Neural crest cell (in vitro differentiated cells): Measurements from ENCODE around the gene SYT14. TPM values are rescaled to one million over a fixed set of nuclear protein-coding genes. Genes with fewer than 3 reads are reported as not detected.
"Not testable (repeated sequence)": the region's sequence is repeated elsewhere in the genome, so short reads cannot be mapped to it uniquely, and the experiment has no call there.

Experiments used
- DNase-seq: peaks from one replicate; pipeline ENCODE4 v3.0.0; 2021; ENCODE audit warnings: low read depth, mixed read lengths, low spot score
- H3K27ac Mint-ChIP-seq: one replicate; pipeline ENCODE4 v1.8.0; 2021; ENCODE audit warnings: mild to moderate bottlenecking, mixed read lengths; ENCODE audit not compliant: unreplicated experiment
- H3K27me3 Mint-ChIP-seq: 2 replicates; pipeline ENCODE4 v1.8.0; 2021; ENCODE audit warnings: low read depth, mild to moderate bottlenecking, mixed read lengths
- H3K36me3 Mint-ChIP-seq: 2 replicates; pipeline ENCODE4 v1.8.0; 2021; ENCODE audit warnings: low read depth, mild to moderate bottlenecking, mixed read lengths
- H3K4me1 Mint-ChIP-seq: 2 replicates; pipeline ENCODE4 v1.8.0; 2021; ENCODE audit warnings: mixed read lengths
- H3K4me3 Mint-ChIP-seq: one replicate; pipeline ENCODE4 v1.8.0; 2021; ENCODE audit warnings: mild to moderate bottlenecking, mixed read lengths
- H3K9me3 Mint-ChIP-seq: 2 replicates; pipeline ENCODE4 v1.8.0; 2021; ENCODE audit warnings: mixed read lengths
- total RNA-seq: library from RNA; stranded (reverse); gene quantifications from 2 replicates; pipeline ENCODE4 v1.2.1, GENCODE V29; 2021
- TF ChIP-seq, protein P1 (sequence below): fragments of 200-600 bp; sonication (generic); conservative IDR thresholded peaks from 2 replicates; pipeline ENCODE4 v1.5.0; 2021; ENCODE audit warnings: antibody characterized with exemption, mild to moderate bottlenecking

The SYT14 gene
- total RNA-seq, 1 donor from 2014 or later: 3.6 TPM

- TF ChIP-seq, protein P1, sequence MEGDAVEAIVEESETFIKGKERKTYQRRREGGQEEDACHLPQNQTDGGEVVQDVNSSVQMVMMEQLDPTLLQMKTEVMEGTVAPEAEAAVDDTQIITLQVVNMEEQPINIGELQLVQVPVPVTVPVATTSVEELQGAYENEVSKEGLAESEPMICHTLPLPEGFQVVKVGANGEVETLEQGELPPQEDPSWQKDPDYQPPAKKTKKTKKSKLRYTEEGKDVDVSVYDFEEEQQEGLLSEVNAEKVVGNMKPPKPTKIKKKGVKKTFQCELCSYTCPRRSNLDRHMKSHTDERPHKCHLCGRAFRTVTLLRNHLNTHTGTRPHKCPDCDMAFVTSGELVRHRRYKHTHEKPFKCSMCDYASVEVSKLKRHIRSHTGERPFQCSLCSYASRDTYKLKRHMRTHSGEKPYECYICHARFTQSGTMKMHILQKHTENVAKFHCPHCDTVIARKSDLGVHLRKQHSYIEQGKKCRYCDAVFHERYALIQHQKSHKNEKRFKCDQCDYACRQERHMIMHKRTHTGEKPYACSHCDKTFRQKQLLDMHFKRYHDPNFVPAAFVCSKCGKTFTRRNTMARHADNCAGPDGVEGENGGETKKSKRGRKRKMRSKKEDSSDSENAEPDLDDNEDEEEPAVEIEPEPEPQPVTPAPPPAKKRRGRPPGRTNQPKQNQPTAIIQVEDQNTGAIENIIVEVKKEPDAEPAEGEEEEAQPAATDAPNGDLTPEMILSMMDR: no peak
Measured at GRCh38 chr1:209895709-209896108, 42.3 kb upstream of the SYT14 start.

GRCh38 chr1:209896346-209896745 lies 41.7 kb upstream of the SYT14 start:
- TF ChIP-seq, protein P1: no peak
- no peaks in the 10 kb centered on the region for H3K36me3 Mint-ChIP-seq

More at GRCh38 chr1:209895709-209896108, 42.3 kb upstream of the SYT14 start:
- H3K27me3 Mint-ChIP-seq: no peaks in the 10 kb centered on the region
- DNase-seq: no peak
- H3K4me1 Mint-ChIP-seq: peaks cover 3% of the 10 kb centered on the region
- H3K9me3 Mint-ChIP-seq: peaks cover 2% of the 10 kb centered on the region
- no peaks in the 10 kb centered on the region for H3K36me3 Mint-ChIP-seq
- no peak overlapping the region for H3K4me3 Mint-ChIP-seq
- no peak overlapping the region for H3K27ac Mint-ChIP-seq

GRCh38 chr1:209898271-209898670 lies 39.7 kb upstream of the SYT14 start:
- not testable (repeated sequence) for H3K4me3 Mint-ChIP-seq, H3K27ac Mint-ChIP-seq, H3K9me3 Mint-ChIP-seq, DNase-seq, H3K36me3 Mint-ChIP-seq, H3K4me1 Mint-ChIP-seq, H3K27me3 Mint-ChIP-seq

More at GRCh38 chr1:209896346-209896745, 41.7 kb upstream of the SYT14 start:
- H3K4me1 Mint-ChIP-seq: no peaks in the 10 kb centered on the region
- DNase-seq: no peak
- H3K4me3 Mint-ChIP-seq: no peak overlapping the region
- no peak overlapping the region for H3K27ac Mint-ChIP-seq
- no peaks in the 10 kb centered on the region for H3K27me3 Mint-ChIP-seq
- peaks cover 2% of the 10 kb centered on the region for H3K9me3 Mint-ChIP-seq

DNA sequence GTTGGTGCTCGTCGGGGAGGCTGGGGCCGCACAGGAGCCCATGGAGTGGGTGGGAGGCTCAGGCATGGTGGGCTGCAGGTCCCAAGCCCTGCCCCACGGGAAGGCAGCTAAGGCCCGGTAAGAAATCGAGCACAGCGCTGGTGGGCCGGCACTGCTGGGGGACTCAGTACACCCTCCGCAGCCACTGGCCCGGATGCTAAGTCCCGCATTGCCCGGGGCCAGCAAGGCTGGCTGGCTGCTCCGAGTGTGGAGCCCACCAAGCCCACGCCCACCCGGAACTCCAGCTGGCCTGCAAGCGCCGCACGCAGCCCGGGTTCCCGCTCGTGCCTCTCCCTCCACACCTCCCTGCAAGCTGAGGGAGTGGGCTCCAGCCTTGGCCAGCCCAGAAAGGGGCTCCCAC lies 39.2 kb upstream of the SYT14 start:
- not testable (repeated sequence) for H3K36me3 Mint-ChIP-seq, H3K27me3 Mint-ChIP-seq, H3K4me3 Mint-ChIP-seq

DNA sequence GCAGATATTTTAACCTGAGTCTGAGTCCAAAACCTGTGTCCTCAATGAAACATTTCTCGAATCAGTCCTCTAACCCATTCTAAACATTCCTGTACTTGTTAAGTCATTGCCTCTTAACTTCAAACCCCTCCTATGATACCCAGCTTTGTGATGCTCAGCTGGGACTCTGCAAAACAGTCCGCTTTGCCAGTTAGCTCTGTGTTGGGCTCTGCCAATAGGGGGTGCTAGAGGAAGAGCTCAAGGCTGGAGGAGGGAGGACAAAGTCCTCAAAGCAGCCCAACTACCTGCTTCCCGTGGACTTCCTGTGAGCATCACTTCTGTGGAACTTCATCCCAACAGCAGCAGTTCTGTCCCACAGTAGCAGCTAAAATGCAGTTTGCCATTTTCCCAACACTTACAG lies 38.1 kb upstream of the SYT14 start:
- TF ChIP-seq, protein P1: peak; percentile 35
- Mint-ChIP-seq H3K36me3 (no peaks in the 10 kb centered on the region), H3K9me3 (peaks cover 2% of the 10 kb centered on the region), H3K4me3 (no peak overlapping the region), H3K4me1 (no peaks in the 10 kb centered on the region), H3K27me3 (peaks cover 2% of the 10 kb centered on the region), H3K27ac (no peak overlapping the region)
- no peak for DNase-seq

More for the DNA sequence above, 39.2 kb upstream of the SYT14 start:
- DNase-seq, H3K27ac Mint-ChIP-seq, H3K9me3 Mint-ChIP-seq, H3K4me1 Mint-ChIP-seq: not testable (repeated sequence)

- Mint-ChIP-seq H3K4me3 (no peak overlapping the region), H3K27me3 (peaks cover 4% of the 10 kb centered on the region), H3K27ac (no peak overlapping the region), H3K4me1 (no peaks in the 10 kb centered on the region), H3K36me3 (no peaks in the 10 kb centered on the region), H3K9me3 (peaks cover 2% of the 10 kb centered on the region)
- TF ChIP-seq, protein P1: no peak
- no peak for DNase-seq
Measured at GRCh38 chr1:209900734-209901133, 37.3 kb upstream of the SYT14 start.

GRCh38 chr1:209901211-209901610 lies 36.8 kb upstream of the SYT14 start:
- Mint-ChIP-seq H3K4me1 (no peaks in the 10 kb centered on the region), H3K27me3 (peaks cover 8% of the 10 kb centered on the region), H3K36me3 (no peaks in the 10 kb centered on the region), H3K4me3 (no peak overlapping the region), H3K9me3 (peaks cover 2% of the 10 kb centered on the region), H3K27ac (no peak overlapping the region)
- no peak for DNase-seq
- TF ChIP-seq, protein P1: no peak

GRCh38 chr1:209904774-209905173 lies 33.2 kb upstream of the SYT14 start:
- not testable (repeated sequence) for H3K4me1 Mint-ChIP-seq

More at GRCh38 chr1:209904774-209905173, 33.2 kb upstream of the SYT14 start:
- DNase-seq, H3K4me3 Mint-ChIP-seq, H3K36me3 Mint-ChIP-seq, H3K9me3 Mint-ChIP-seq, H3K27ac Mint-ChIP-seq: not testable (repeated sequence)
- H3K27me3 Mint-ChIP-seq: peaks cover 14% of the 10 kb centered on the region
